Activated T-cell treated with anti-CD3 and anti-CD28 coated beads, Interleukin-2, amount 50 U/mL, for 72 hours (primary cell): ENCODE data around the gene CAMKMT. TPM values are rescaled to one million over a fixed set of nuclear protein-coding genes. Genes with fewer than 3 reads are reported as not detected.
A peak's percentile ranks its signal among the peaks of the same experiment; 100 is the strongest.

Experiments
- ATAC-seq, 2 donors: fragments of 150-1000 bp; cut with Tn5 transposase; replicated peaks in 1 of 2; 2 replicates each; pipeline ENCODE4 v1.10.0; 2021; ENCODE audit warnings: moderate library complexity in 2 of 2, mild to moderate bottlenecking in 1 of 2
- DNase-seq, 2 donors: peaks; one replicate each; pipeline ENCODE4 v3.0.0; 2021 to 2022; ENCODE audit warnings: mixed read lengths in 1 of 2
- H3K27ac Mint-ChIP-seq: one replicate; pipeline ENCODE4 v1.8.0; 2022; ENCODE audit warnings: mild to moderate bottlenecking, moderate library complexity, mixed read lengths
- H3K27me3 Mint-ChIP-seq: one replicate; pipeline ENCODE4 v1.8.0; 2022; ENCODE audit warnings: low read depth, mixed read lengths
- H3K36me3 Mint-ChIP-seq, 2 donors: one replicate each; pipeline ENCODE4 v1.8.0; 2022; ENCODE audit warnings: mixed read lengths in 2 of 2, mild to moderate bottlenecking in 1 of 2; ENCODE audit not compliant: insufficient read depth in 2 of 2
- H3K4me1 Mint-ChIP-seq: one replicate; pipeline ENCODE4 v1.8.0; 2022; ENCODE audit warnings: low read depth, mixed read lengths
- H3K4me3 Mint-ChIP-seq, 2 donors: one replicate each; pipeline ENCODE4 v1.8.0; 2022; ENCODE audit warnings: mild to moderate bottlenecking in 2 of 2, mixed read lengths in 2 of 2, moderate library complexity in 2 of 2
- H3K9me3 Mint-ChIP-seq, 2 donors: one replicate each; pipeline ENCODE4 v1.8.0; 2022; ENCODE audit warnings: mixed read lengths in 2 of 2
- total RNA-seq, 2 donors: library from RNA; stranded (reverse); gene quantifications; one replicate each; pipeline ENCODE4 v1.2.3, GENCODE V29; 2022

Gene CAMKMT
- total RNA-seq, 2 donors from 2014 or later: 26.1 to 26.5 TPM

- no peak for ATAC-seq
- no peak overlapping the region for H3K27ac Mint-ChIP-seq
- H3K9me3 Mint-ChIP-seq: peaks cover 5 to 8% of the 10 kb centered on the region in 2 donors
- H3K27me3 Mint-ChIP-seq: no peaks in the 10 kb centered on the region
- no peaks in the 10 kb centered on the region for H3K4me1 Mint-ChIP-seq
- no peak overlapping the region for H3K4me3 Mint-ChIP-seq
- DNase-seq: no peak
- peaks cover 7 to 15% of the 10 kb centered on the region in 2 donors for H3K36me3 Mint-ChIP-seq
These were observed 378.9 kb downstream of the CAMKMT start for GRCh38 chr2:44740678-44741077.

- H3K27ac Mint-ChIP-seq: no peak overlapping the region
- no peaks in the 10 kb centered on the region for H3K4me1 Mint-ChIP-seq
- no peak overlapping the region for H3K4me3 Mint-ChIP-seq
- H3K36me3 Mint-ChIP-seq: peaks cover 7 to 12% of the 10 kb centered on the region in 2 donors
- H3K27me3 Mint-ChIP-seq: no peaks in the 10 kb centered on the region
- no peak for DNase-seq
- peaks cover 5 to 6% of the 10 kb centered on the region in 2 donors for H3K9me3 Mint-ChIP-seq
- no peak for ATAC-seq
These were observed 379.8 kb downstream of the CAMKMT start for GRCh38 chr2:44741507-44741906.

DNA sequence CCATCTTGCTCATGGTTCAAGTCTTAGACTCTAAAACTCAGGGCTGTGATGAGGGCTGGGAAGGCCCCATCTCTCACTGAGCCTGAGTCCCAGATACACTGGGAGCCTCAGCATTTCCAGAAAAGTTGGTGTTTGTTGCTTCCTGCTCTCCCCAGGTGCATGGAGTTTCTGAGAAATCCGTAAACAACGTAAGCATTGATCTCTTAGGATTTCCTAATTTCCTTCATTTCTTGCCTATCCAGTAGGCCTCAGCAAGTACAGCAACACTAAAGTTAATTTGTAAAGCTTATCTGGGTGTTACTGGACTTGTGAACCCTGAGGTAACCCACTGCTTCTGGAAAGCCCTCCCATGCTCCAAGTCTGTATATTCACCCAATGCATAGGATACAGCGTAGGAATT, 380.3 kb downstream of the CAMKMT start:
- Mint-ChIP-seq H3K9me3 (peaks cover 3% of the 10 kb centered on the region in 2 donors), H3K36me3 (peaks cover 5 to 6% of the 10 kb centered on the region in 2 donors), H3K4me3 (no peak overlapping the region), H3K4me1 (no peaks in the 10 kb centered on the region), H3K27ac (no peak overlapping the region), H3K27me3 (no peaks in the 10 kb centered on the region)
- no peak for ATAC-seq
- no peak for DNase-seq

DNA sequence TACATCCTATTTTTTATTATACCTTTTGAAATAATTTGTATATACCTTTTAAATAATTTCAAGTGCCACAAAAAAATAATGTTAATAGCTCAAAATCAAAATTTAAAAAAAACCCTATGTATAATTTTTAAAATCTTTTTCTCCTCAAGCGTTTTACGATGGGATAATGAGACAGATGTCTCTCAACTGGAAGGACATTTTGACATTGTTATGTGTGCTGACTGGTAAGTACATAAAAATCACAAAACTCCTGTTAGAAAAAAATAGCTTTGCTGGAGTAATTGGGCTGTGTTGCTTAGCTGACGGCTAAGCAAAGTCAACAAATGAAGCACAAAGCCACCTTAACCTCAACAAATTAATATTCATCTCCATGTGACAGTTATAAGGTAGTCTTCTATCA, 381.7 kb downstream of the CAMKMT start:
- Mint-ChIP-seq H3K4me3 (no peak overlapping the region), H3K9me3 (no peaks in the 10 kb centered on the region), H3K36me3 (peaks cover 0 to 2% of the 10 kb centered on the region in 2 donors), H3K4me1 (no peaks in the 10 kb centered on the region), H3K27ac (no peak overlapping the region), H3K27me3 (no peaks in the 10 kb centered on the region)
- DNase-seq (no peak), ATAC-seq (no peak)

DNA sequence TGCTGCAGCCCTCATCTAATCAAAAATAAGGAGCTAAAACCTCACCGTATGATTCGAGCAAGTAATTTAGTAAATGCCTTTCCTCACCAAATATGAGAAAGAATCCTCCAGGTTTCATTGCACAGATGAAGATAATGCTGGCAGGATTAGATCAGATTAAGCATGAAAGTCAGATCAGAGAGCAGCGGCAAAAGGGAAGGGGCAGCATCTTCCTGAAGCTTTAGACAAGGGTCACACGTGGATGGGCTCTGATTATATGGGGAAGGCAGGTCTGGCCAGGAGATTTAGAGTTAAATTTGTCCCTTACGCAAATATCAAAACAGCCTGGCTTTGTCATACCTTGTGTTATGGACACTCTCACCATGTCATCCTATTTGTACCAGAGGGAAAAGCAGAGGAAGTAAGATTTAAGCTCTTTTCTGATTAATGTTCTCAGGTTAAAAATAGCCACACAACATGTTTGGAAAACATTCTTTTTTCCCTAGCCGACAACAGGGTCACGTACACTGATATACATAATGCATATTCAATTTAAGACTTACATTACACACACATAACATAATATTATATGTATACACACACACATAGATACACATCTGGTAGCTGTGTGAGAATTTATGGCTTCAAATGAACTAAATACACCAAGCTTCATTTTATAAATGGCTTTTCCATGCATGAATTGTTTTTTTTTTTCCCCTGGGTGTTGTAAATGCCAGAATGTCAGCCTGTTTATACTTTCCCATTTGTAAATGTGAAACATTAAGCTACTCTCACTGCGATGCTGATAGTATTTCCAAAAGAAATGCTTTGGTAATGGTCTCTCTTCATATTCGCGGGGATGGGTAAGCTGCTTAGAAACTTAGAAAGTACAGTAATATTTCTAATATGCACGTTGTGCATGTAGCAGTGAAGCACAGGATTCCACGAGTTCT, 383.5 kb downstream of the CAMKMT start:
- peaks cover 2 to 3% of the 10 kb centered on the region in 2 donors for H3K36me3 Mint-ChIP-seq
- ATAC-seq (no peak), DNase-seq (no peak)
- H3K4me3 Mint-ChIP-seq: no peak overlapping the region
- H3K4me1 Mint-ChIP-seq: no peaks in the 10 kb centered on the region
- H3K27ac Mint-ChIP-seq: no peak overlapping the region
- no peaks in the 10 kb centered on the region for H3K27me3 Mint-ChIP-seq
- no peaks in the 10 kb centered on the region for H3K9me3 Mint-ChIP-seq

DNA sequence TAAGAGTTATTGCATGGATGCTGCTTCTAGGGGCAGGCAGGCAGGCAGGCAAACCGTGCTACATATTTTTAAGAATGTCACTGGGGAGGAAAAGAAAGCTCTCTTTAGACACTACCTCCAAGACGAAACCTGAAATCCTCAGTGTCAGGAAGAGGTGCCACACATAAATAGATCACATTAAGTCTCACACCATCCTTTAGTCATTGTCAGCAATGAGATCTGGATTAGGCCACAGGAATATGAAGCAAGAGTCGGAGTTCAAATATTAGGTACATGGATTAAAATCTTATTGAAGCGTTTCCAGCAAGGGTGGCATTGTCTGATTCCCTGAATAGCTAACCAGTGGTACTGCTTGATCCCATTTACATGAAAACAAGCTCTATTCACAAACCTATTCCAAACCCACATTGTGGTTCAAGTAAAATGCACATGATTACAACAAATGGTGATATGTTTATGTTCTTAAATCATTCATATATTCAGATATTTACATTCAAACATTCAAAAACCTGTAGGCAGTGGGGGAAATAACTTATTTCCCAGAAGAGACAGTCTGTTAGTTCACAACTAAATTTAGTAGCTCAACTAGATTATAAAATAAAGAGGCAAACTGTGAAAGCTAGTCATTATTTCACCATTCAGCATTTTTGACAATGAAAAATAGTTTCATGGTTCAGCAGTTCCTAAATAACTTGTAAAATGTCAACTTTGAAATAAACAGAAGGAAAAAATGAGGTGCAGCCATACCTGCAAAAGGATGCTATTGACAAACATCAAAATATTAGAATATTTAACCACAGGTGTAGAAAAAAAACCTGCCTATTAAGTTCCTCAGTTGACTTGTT, 384.4 kb downstream of the CAMKMT start:
- no peaks in the 10 kb centered on the region for H3K9me3 Mint-ChIP-seq
- DNase-seq: no peak
- no peak for ATAC-seq
- no peak overlapping the region for H3K27ac Mint-ChIP-seq
- H3K27me3 Mint-ChIP-seq: no peaks in the 10 kb centered on the region
- H3K4me3 Mint-ChIP-seq: no peak overlapping the region
- H3K4me1 Mint-ChIP-seq: no peaks in the 10 kb centered on the region
- H3K36me3 Mint-ChIP-seq: peaks cover 2 to 3% of the 10 kb centered on the region in 2 donors

GRCh38 chr2:44746856-44747615, 385.3 kb downstream of the CAMKMT start:
- Mint-ChIP-seq H3K27ac (no peak overlapping the region), H3K4me1 (no peaks in the 10 kb centered on the region), H3K36me3 (peaks cover 2 to 3% of the 10 kb centered on the region in 2 donors), H3K4me3 (no peak overlapping the region), H3K9me3 (no peaks in the 10 kb centered on the region), H3K27me3 (no peaks in the 10 kb centered on the region)
- DNase-seq (no peak), ATAC-seq (no peak)

- Mint-ChIP-seq H3K9me3 (no peaks in the 10 kb centered on the region), H3K27ac (no peak overlapping the region), H3K27me3 (no peaks in the 10 kb centered on the region), H3K36me3 (peaks cover 2 to 3% of the 10 kb centered on the region in 2 donors), H3K4me1 (no peaks in the 10 kb centered on the region), H3K4me3 (no peak overlapping the region)
- no peak for DNase-seq
- no peak for ATAC-seq
These were observed 386.0 kb downstream of the CAMKMT start for GRCh38 chr2:44747794-44748193.

- Mint-ChIP-seq H3K36me3 (peaks cover 2 to 3% of the 10 kb centered on the region in 2 donors), H3K4me3 (no peak overlapping the region)
- no peak for ATAC-seq
These were observed 390.2 kb downstream of the CAMKMT start for GRCh38 chr2:44751754-44752479.

GRCh38 chr2:44752761-44753160, 391.0 kb downstream of the CAMKMT start:
- Mint-ChIP-seq H3K4me1 (no peaks in the 10 kb centered on the region), H3K36me3 (peaks cover 0 to 3% of the 10 kb centered on the region in 2 donors), H3K9me3 (no peaks in the 10 kb centered on the region), H3K4me3 (no peak overlapping the region), H3K27me3 (no peaks in the 10 kb centered on the region), H3K27ac (no peak overlapping the region)
- ATAC-seq (no peak), DNase-seq (no peak)

More at GRCh38 chr2:44751754-44752479, 390.2 kb downstream of the CAMKMT start:
- H3K27ac Mint-ChIP-seq: no peak overlapping the region
- no peaks in the 10 kb centered on the region for H3K27me3 Mint-ChIP-seq
- no peak for DNase-seq
- no peaks in the 10 kb centered on the region for H3K9me3 Mint-ChIP-seq
- H3K4me1 Mint-ChIP-seq: no peaks in the 10 kb centered on the region

DNA sequence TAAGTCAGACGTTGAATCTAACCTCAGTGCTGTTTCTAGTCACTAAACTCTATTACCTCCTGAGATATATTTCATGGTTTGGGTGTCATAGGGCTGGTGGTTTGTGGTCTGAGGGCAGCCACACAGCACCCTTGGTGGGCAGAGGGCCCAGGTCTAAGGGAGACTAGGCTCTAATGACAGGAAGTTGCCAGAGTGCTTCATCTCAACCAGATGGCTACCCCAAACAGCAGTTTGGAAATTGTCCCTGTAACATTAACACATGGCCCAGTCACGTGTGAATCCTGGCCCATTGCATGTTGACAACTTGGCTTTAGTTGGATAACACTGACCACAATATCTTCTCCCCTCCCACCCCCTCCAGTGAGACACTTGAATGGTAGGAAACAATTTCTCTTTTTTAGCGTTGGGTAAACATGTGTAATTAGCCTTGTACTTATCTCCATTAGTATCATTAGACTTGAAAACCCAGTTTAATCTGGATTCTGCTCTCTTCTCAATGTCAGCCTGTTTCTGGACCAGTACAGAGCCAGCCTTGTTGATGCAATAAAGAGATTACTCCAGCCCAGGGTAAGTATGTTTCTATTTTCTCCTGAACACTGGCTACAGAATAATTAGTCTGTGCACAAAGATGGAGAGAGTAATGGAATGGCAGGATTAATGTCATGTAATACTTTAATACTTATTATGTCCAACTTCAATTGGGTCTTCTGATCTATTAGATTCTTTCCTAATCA, 392.0 kb downstream of the CAMKMT start:
- H3K4me1 Mint-ChIP-seq: no peaks in the 10 kb centered on the region
- no peaks in the 10 kb centered on the region for H3K9me3 Mint-ChIP-seq
- peaks cover 0 to 3% of the 10 kb centered on the region in 2 donors for H3K36me3 Mint-ChIP-seq
- no peak overlapping the region for H3K4me3 Mint-ChIP-seq
- DNase-seq (peak; percentile 40 to 41), ATAC-seq (peak; percentile 86 to 95)
- no peaks in the 10 kb centered on the region for H3K27me3 Mint-ChIP-seq
- H3K27ac Mint-ChIP-seq: no peak overlapping the region

- no peak for DNase-seq
- Mint-ChIP-seq H3K36me3 (no peaks in the 10 kb centered on the region), H3K27ac (no peak overlapping the region), H3K9me3 (no peaks in the 10 kb centered on the region), H3K27me3 (no peaks in the 10 kb centered on the region), H3K4me3 (no peak overlapping the region), H3K4me1 (no peaks in the 10 kb centered on the region)
- ATAC-seq: no peak
These were observed 396.8 kb downstream of the CAMKMT start for GRCh38 chr2:44758591-44758990.
